ENCODE measurements around the gene GOLIM4. TPM values are rescaled to one million over a fixed set of nuclear protein-coding genes. Genes with fewer than 3 reads are reported as not detected.

The GOLIM4 gene
- total RNA-seq, 2 experiments from 2014 or later = 0.28 to 0.36 TPM

- no peaks in the 10 kb centered on the region for H3K9me3 Mint-ChIP-seq
- Histone ChIP-seq H3K9me3 (ENCODE audit: control insufficient read depth in 1 of 2, insufficient read depth in 1 of 2, low read length in 2 of 2) (no peaks in the 10 kb centered on the region), H3K27ac (ENCODE audit: low read depth in 1 of 2, low read length in 2 of 2) (no peak overlapping the region), H3K27me3 (ENCODE audit: control insufficient read depth in 1 of 2, insufficient read depth in 2 of 2, low read length in 2 of 2) (no peaks in the 10 kb centered on the region), H3K36me3 (ENCODE audit: insufficient read depth, low read length) (no peaks in the 10 kb centered on the region), H3K4me3 (ENCODE audit: low read length) (no peak overlapping the region), H3K4me1 (ENCODE audit: insufficient read depth, low read length) (no peaks in the 10 kb centered on the region)
- ATAC-seq (ENCODE audit: poor library complexity) (no peak), DNase-seq (no peak)
- H3K4me1 Mint-ChIP-seq (ENCODE audit: low read depth) = no peaks in the 10 kb centered on the region
- no peak overlapping the region for H3K4me3 Mint-ChIP-seq
- ChIA-PET CTCF (no interaction called here), POLR2A (no interaction called here)
- no peaks in the 10 kb centered on the region for H3K36me3 Mint-ChIP-seq (ENCODE audit: low read depth)
- no peaks in the 10 kb centered on the region for H3K27me3 Mint-ChIP-seq
- H3K27ac Mint-ChIP-seq = no peak overlapping the region
- intact Hi-C loops (cut with DNase I, micrococcal nuclease) = no loop called here
- no peak for TF ChIP-seq CTCF (IDR thresholded peaks at IDR 0.05)
Observed at GRCh38 chr3:168001244-168001643, 94.5 kb downstream of the GOLIM4 start.

- intact Hi-C loops (cut with DNase I, micrococcal nuclease) = no loop called here
- ATAC-seq (ENCODE audit: poor library complexity) (no peak), DNase-seq (no peak)
- Mint-ChIP-seq H3K4me3 (no peak overlapping the region), H3K27ac (no peak overlapping the region), H3K36me3 (ENCODE audit: low read depth) (no peaks in the 10 kb centered on the region), H3K27me3 (no peaks in the 10 kb centered on the region), H3K9me3 (no peaks in the 10 kb centered on the region), H3K4me1 (ENCODE audit: low read depth) (no peaks in the 10 kb centered on the region)
- no peaks in the 10 kb centered on the region for H3K27me3 ChIP-seq (ENCODE audit: control insufficient read depth in 1 of 2, insufficient read depth in 2 of 2, low read length in 2 of 2)
- no peak overlapping the region for H3K27ac ChIP-seq (ENCODE audit: low read depth in 1 of 2, low read length in 2 of 2)
- POLR2A ChIA-PET = no interaction called here
- TF ChIP-seq CTCF (IDR thresholded peaks at IDR 0.05) = no peak
- no peaks in the 10 kb centered on the region for H3K36me3 ChIP-seq (ENCODE audit: insufficient read depth, low read length)
- CTCF ChIA-PET = interaction anchor here (1.4 to 1.6 kb wide), 2 partner anchors 12 to 24 kb away, joined by 3 read pairs; no protein-coding TSS in a partner anchor
- H3K4me3 ChIP-seq (ENCODE audit: low read length) = no peak overlapping the region
- no peaks in the 10 kb centered on the region for H3K9me3 ChIP-seq (ENCODE audit: control insufficient read depth in 1 of 2, insufficient read depth in 1 of 2, low read length in 2 of 2)
- H3K4me1 ChIP-seq (ENCODE audit: insufficient read depth, low read length) = no peaks in the 10 kb centered on the region
Observed at GRCh38 chr3:167998253-167998652, 97.5 kb downstream of the GOLIM4 start.

DNA sequence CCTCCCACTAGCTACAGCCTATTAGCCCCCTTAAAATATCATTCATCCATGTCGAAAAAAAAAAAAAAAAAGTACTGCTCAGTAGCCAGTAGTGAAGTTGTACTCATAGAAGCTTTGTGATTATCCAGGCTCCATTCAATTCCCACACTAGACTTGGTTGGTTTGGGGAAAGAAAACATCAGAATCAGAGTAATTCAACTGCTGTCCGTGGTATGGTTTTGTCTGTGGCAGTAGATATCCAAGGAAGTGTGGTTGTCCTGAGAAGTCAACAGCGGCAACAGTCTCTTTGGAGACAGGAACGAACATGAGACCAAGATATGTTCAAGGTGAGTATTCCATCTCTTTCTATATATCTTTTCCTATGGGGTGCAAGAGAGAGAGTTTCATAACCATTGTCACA is 99.2 kb downstream of the GOLIM4 start:
- TF ChIP-seq CTCF (IDR thresholded peaks at IDR 0.05) = no peak
- no peaks in the 10 kb centered on the region for H3K9me3 ChIP-seq (ENCODE audit: control insufficient read depth in 1 of 2, insufficient read depth in 1 of 2, low read length in 2 of 2)
- no peaks in the 10 kb centered on the region for H3K27me3 ChIP-seq (ENCODE audit: control insufficient read depth in 1 of 2, insufficient read depth in 2 of 2, low read length in 2 of 2)
- intact Hi-C loops (cut with DNase I, micrococcal nuclease) = no loop called here
- no peak overlapping the region for H3K27ac ChIP-seq (ENCODE audit: low read depth in 1 of 2, low read length in 2 of 2)
- H3K4me3 ChIP-seq (ENCODE audit: low read length) = no peak overlapping the region
- ChIA-PET POLR2A (no interaction called here), CTCF (no interaction called here)
- no peaks in the 10 kb centered on the region for H3K27me3 Mint-ChIP-seq
- no peak overlapping the region for H3K27ac Mint-ChIP-seq
- no peaks in the 10 kb centered on the region for H3K36me3 ChIP-seq (ENCODE audit: insufficient read depth, low read length)
- no peak overlapping the region for H3K4me3 Mint-ChIP-seq
- H3K4me1 Mint-ChIP-seq (ENCODE audit: low read depth) = no peaks in the 10 kb centered on the region
- no peaks in the 10 kb centered on the region for H3K4me1 ChIP-seq (ENCODE audit: insufficient read depth, low read length)
- ATAC-seq (ENCODE audit: poor library complexity) (no peak), DNase-seq (no peak)
- no peaks in the 10 kb centered on the region for H3K9me3 Mint-ChIP-seq
- no peaks in the 10 kb centered on the region for H3K36me3 Mint-ChIP-seq (ENCODE audit: low read depth)

Data from CD4-positive, alpha-beta T cell (primary cell).